ENCODE data around the gene NAT10.

DNA sequence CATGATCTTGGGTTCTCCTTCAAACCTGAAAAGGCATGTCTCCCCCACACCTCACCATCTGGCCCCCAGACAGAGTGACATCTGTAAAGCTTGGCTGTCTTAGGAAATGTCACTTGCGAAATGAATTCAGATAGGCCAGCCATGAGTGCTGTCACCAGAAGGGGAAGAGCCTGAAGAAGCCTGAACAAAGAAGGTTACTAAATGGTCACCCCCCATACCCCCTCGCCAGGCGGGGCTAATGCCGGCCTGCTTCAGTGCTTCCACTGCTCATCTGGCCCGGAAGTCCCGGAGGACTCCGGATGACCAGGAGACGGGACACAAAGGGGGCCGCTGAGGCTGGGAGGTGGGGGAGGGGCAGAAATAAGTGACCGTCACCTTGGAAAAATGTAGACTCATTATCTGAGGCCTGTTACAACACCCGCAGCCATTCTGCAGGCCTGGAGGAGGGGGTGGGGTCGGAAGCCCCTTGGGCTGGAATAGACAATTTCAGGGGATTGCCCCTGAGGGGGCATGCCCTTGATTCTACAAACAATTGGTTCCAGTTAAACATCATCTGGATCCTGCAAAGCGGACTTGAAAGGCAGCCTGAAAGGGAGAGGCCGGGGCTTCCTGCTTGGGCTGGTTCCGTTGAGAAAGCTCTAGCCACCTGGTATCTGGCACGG, 43.2 kb downstream of the NAT10 start:
- no peak for TF ChIP-seq EZH2 (IDR thresholded peaks at IDR 0.05; ENCODE audit: borderline replicate concordance, insufficient read depth, low read length, poor library complexity, severe bottlenecking)
- TF ChIP-seq, protein P1, sequence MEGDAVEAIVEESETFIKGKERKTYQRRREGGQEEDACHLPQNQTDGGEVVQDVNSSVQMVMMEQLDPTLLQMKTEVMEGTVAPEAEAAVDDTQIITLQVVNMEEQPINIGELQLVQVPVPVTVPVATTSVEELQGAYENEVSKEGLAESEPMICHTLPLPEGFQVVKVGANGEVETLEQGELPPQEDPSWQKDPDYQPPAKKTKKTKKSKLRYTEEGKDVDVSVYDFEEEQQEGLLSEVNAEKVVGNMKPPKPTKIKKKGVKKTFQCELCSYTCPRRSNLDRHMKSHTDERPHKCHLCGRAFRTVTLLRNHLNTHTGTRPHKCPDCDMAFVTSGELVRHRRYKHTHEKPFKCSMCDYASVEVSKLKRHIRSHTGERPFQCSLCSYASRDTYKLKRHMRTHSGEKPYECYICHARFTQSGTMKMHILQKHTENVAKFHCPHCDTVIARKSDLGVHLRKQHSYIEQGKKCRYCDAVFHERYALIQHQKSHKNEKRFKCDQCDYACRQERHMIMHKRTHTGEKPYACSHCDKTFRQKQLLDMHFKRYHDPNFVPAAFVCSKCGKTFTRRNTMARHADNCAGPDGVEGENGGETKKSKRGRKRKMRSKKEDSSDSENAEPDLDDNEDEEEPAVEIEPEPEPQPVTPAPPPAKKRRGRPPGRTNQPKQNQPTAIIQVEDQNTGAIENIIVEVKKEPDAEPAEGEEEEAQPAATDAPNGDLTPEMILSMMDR (IDR thresholded peaks at IDR 0.05; ENCODE audit: poor library complexity, severe bottlenecking) = no peak
- TF ChIP-seq RAD21 (conservative IDR thresholded peaks at IDR 0.05) = no peak
- TF ChIP-seq EP300 (conservative IDR thresholded peaks at IDR 0.05; ENCODE audit: poor library complexity, severe bottlenecking) = no peak

Data from neural cell (in vitro differentiated cells).